OCI-M2 (cell line): ENCODE results near the gene BORCS6.

ENCODE experiments used
- DNase-seq: peaks from one replicate; lab custom pipeline; 2025; ENCODE audit not compliant: unreplicated experiment; lab: John Stamatoyannopoulos, UW

The BORCS6 gene

DNA sequence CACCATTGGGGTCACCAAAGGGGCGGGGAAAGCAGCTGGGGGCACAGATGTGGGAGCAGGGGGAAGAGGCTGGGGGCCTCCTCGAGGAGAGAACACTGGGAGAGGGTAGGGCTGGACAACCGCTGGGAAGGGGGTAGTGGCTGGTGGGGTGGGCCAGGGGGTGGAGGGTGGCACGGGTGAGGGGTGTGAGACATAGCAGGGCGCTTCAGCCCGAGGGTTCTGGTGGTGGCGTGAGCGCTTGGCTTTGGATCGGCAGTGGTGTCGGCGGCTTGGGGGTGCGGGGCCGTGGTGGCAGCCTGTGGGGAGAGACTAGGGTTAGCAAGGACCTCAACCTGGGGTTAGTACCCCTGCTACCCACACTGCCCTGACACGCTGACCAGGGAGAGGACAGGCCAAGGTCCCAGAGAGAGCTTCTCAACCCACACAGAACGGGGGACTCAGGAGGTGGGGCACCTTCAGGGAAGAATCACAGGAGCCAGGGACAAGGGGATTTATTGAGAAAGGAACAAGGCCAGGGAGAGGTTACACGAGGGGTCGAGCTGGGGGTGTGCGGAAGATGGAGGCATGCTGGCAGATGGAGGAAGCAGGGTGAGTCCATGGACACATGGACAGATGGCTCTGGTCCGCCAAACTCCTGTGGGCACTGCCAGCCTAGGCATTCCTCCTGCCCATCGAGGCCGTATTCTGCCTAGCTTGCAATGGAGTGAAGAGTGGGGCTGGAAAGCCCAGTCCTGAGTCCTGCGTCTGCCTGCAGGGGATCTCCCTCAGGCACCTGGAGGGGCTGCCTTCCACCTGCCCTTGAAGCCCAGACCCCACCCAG lies 46.2 kb downstream of the BORCS6 start:
- no peak for DNase-seq

DNA sequence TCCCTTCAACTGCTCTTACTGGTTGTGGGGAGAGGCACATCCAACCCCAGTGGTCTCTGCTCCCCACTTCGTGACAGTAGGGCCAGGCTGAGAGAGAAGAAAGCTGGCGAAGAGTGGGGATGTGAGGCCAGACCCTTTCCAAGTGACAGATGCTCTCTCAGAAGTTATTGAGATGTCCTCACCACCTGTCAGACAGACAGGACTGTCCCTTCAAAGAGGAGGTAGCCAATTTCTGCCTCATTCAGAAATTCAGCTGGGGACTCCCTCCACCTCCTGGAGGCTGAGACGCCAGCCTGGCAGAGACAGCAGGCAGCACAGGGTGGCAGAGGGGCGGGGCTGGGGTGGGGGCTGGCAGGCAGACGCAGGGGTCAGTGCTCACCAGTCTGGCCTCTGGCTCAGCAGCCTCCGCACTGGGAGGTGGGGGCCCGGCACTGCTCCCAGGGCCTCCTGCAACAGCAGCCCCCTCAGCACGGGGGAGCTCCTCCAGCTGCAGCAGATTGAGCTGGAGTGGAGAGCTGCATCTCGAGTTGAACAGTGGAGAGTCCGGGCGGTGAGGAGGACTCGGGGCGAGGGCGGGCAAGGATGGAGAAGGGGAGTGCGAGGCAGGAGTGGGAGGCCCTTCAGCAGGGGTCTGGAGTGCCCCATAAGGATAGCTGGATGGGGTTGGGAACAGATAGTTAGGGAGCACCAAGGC lies 46.9 kb downstream of the BORCS6 start:
- DNase-seq = no peak

DNA sequence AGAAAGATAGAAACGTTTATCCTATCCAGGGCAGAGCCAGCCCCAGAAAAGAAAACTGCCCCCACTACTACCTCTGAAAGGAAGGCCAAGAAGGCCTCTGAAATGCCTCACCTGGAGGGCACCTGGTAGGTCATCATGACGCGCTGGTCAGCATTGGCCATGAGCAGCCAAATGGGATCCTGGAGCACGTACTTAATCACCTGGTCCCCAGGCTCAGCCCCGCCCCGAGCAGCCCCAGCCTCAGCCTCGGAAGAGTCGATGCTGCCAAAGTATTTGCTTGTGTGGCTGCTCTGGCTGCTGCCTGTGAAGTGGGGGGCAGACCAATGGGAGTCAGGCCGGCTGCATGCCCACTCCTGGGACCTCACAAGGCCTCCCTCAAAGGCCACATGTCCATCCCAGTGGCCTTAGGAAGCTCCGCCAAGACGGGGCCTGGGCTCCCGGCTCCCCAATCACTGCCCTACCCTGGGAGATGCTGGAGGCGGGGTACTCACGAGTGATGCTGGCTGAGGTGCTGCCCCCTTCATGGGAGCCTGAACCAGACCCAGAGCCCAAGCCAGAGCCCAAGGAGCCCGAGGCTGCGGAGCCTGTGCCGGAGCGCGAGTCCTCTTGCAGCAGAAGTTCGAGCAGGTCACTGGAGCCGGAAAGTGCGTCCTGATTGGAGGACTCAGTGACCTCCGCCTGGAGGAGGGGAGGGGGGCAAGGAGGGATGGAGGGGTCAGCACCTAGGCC lies 47.7 kb downstream of the BORCS6 start:
- DNase-seq = no peak

DNA sequence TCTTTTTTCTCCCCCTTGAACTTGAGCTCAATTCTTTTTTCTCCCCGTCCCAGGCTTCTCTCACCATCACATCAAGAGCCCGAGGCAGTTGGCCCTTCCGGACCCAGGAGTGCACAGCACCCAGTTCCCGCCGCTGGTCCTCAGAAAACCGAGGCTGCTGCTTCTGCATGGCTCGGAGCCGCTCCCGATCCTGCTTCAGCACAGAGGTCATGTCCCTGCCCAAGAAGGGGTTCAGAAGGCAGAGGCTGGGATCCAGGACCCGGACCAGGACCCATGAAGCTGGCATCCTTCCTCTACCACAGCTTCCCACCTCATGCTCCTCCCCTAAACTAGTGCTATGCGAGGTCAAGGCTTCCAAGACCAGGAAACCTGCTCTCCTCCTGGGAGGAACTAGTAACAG lies 48.2 kb downstream of the BORCS6 start:
- no peak for DNase-seq

DNA sequence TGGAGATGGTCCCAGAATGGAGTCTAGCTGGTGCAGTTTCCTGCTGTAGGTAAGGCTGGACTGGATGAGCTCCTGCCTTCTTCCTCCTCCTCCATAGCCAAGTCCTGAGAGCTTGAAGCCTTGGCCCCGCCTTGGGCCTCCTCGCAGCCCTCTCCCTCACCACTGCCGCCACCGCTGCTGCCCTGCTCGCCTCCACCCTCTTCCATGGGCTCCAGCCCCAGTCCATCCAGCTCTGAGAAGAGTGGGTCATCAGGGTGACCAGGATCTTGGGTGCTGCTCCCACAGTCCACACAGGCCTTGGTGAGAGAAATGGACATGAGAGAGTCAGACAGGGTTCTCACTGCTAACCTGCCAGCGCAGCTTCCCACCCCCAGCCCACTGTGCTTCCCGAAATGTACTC lies 48.9 kb downstream of the BORCS6 start:
- DNase-seq = no peak

DNA sequence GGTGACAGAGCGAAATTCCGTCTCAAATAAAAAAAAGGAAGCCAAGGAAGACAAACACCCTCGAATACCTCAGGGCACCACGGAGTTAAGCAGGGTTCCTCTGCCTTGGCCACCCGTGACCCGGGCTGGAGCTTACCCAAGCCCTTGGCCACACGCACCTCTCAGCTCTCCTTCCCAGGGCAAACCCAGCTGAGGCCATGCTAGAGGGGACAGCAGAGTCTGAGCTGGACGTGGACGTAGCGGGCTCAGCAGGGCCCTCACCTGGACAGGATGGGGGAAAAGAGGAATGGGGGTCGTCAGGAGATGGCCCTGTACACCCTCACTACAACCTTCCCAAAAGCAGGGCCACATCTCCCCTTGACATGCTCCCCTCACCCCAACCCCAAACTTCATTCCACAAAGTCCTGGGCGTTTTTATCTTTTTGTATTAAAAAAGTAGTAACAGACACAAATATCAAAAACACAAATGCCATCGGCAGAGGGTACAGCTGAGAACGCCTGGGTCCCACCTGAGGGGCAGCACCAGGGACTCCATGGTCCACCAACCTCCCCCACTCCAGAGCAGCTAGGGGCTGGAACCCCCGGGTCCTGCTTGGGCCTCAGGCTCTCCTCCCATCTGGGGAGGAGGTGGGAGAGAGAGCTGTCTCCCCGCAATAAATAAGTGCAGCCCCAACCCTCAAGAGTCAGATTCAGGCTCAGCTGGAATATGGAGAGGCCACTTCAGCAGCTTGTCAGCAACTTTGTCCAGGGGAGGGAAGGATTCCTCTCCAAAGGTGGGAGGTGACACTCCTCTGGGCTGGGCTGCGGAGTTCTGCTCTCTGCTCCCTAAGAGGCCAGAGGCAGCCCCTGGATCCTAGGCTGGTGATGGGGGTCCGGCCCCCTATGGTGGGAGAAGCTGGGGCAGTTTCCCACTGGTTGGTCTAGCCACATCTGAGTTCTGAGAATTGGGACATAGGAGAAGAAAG lies 49.6 kb downstream of the BORCS6 start:
- DNase-seq = no peak

DNA sequence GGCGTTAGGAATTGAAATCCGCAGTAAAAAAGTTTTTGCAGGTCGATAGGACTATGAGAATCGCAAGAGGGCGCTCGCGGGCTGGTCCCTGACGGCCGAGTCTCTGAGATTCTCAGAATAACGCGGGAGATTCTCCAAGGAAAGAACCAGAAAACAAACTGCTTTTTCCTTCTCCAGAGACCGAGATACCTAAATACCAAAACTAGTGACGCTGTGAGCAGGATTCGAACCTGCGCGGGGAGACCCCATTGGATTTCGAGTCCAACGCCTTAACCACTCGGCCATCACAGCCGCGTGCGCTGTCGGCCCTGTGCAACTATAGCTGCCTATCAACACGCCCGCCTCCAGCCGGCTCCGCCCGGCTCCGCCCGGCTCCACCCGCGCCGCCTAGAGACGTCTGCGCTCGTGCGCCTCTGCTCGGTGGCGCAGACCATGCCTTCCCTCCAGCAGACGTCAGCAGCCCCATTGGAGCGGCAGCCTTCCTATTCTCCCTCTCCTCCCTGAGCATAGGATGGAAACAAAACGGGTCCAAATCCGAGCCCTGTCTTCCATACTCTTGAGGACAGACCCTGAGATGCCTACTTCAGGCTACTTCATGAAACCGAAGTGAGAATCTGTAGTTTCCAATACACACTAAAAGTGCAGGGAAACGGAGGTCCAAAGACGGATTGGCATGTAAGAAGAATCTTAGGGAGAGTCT lies 51.2 kb downstream of the BORCS6 start:
- DNase-seq = peak; percentile 97

DNA sequence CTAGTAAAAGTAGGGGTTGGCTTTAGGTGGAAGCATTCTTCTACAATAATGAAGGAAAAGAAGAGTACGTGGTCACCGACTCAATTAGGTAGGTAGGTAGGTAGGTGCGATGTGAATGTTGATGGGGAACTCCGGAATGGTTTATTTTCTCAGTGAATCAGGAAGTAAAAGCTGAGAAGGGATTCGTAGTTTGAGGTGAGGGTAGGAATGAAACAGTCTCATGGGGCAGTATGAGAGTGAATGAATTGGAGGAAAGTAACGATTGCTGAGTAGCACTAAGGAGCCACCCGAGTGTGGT lies 51.7 kb downstream of the BORCS6 start:
- DNase-seq = no peak
